H9 (cell line): Measurements from ENCODE around the gene FAM53A. TPM values are rescaled to one million over a fixed set of nuclear protein-coding genes. Genes with fewer than 3 reads are reported as not detected.

Experiments used
- DNase-seq: peaks from one replicate; pipeline ENCODE4 v3.0.0-alpha.2; 2017
- H2AFZ ChIP-seq: one replicate; pipeline ENCODE4 v1.6.1; 2013; ENCODE audit warnings: mild to moderate bottlenecking, low read length, control low read depth, moderate library complexity
- H2AK5ac ChIP-seq: 2 replicates; pipeline ENCODE4 v1.6.1; 2013; ENCODE audit warnings: low read length, control low read depth, mixed read lengths; ENCODE audit not compliant: insufficient read length
- H2BK120ac ChIP-seq: one replicate; pipeline ENCODE4 v1.6.1; 2013; ENCODE audit warnings: low read depth, mild to moderate bottlenecking, low read length, control low read depth, inconsistent platforms; ENCODE audit not compliant: poor library complexity, severe bottlenecking
- H2BK12ac ChIP-seq: 2 replicates; pipeline ENCODE4 v1.6.1; 2013; ENCODE audit warnings: low read length, control low read depth, mixed read lengths, low read depth; ENCODE audit not compliant: insufficient read length
- H2BK15ac ChIP-seq: 2 replicates; pipeline ENCODE4 v1.6.1; 2013; ENCODE audit warnings: low read depth, low read length, control low read depth
- H2BK20ac ChIP-seq: one replicate; pipeline ENCODE4 v1.6.1; 2013; ENCODE audit warnings: low read depth, mild to moderate bottlenecking, low read length, control low read depth, inconsistent platforms; ENCODE audit not compliant: poor library complexity, severe bottlenecking
- H2BK5ac ChIP-seq: 2 replicates; pipeline ENCODE4 v1.6.1; 2013; ENCODE audit warnings: low read length, control low read depth, mixed read lengths; ENCODE audit not compliant: insufficient read length
- H3K14ac ChIP-seq: 2 replicates; pipeline ENCODE4 v1.6.1; 2013; ENCODE audit warnings: low read length, control low read depth; ENCODE audit not compliant: insufficient read depth
- H3K18ac ChIP-seq: 2 replicates; pipeline ENCODE4 v1.6.1; 2013; ENCODE audit warnings: low read depth, mild to moderate bottlenecking, mixed read lengths, low read length, control low read depth; ENCODE audit not compliant: insufficient read length
- H3K23ac ChIP-seq: 2 replicates; pipeline ENCODE4 v1.6.1; 2013; ENCODE audit warnings: low read length, control low read depth, mixed read lengths, low read depth; ENCODE audit not compliant: insufficient read length
- H3K23me2 ChIP-seq: 2 replicates; pipeline ENCODE4 v1.6.1; 2013; ENCODE audit warnings: low read depth, mild to moderate bottlenecking, mixed read lengths, low read length, control low read depth; ENCODE audit not compliant: insufficient read length, poor library complexity, severe bottlenecking
- H3K27ac ChIP-seq: 2 replicates; pipeline ENCODE4 v1.5.1; 2013; ENCODE audit warnings: low read length, control low read depth, mixed read lengths, low read depth; ENCODE audit not compliant: insufficient read length
- H3K27me3 ChIP-seq: 2 replicates; pipeline ENCODE4 v1.6.1; 2013; ENCODE audit warnings: low read length, control low read depth, inconsistent platforms; ENCODE audit not compliant: insufficient read depth
- H3K4ac ChIP-seq: 2 replicates; pipeline ENCODE4 v1.6.1; 2013; ENCODE audit warnings: low read depth, mild to moderate bottlenecking, control low read depth, inconsistent platforms, low read length, moderate library complexity
- H3K4me1 ChIP-seq: 2 replicates; pipeline ENCODE4 v1.6.1; 2013; ENCODE audit warnings: low read length, control low read depth, inconsistent platforms; ENCODE audit not compliant: insufficient read depth
- H3K4me2 ChIP-seq: 2 replicates; pipeline ENCODE4 v1.6.1; 2013; ENCODE audit warnings: low read length, control low read depth, mixed read lengths; ENCODE audit not compliant: insufficient read length, insufficient read depth
- H3K56ac ChIP-seq: 2 replicates; pipeline ENCODE4 v1.6.1; 2013; ENCODE audit warnings: low read depth, mild to moderate bottlenecking, mixed read lengths, low read length, control low read depth; ENCODE audit not compliant: insufficient read length
- H3K79me1 ChIP-seq: 2 replicates; pipeline ENCODE4 v1.6.1; 2013; ENCODE audit warnings: low read depth, mild to moderate bottlenecking, moderate library complexity, low read length, control low read depth, inconsistent platforms; ENCODE audit not compliant: insufficient read depth, poor library complexity, severe bottlenecking
- H3K79me2 ChIP-seq: 2 replicates; pipeline ENCODE4 v1.6.1; 2013; ENCODE audit warnings: low read length, control low read depth, inconsistent platforms; ENCODE audit not compliant: insufficient read depth
- H3K9ac ChIP-seq: 2 replicates; pipeline ENCODE4 v1.6.1; 2013; ENCODE audit warnings: low read length, control low read depth, mixed read lengths; ENCODE audit not compliant: insufficient read length; ENCODE audit errors: extremely low read depth
- H3K9me3 ChIP-seq: one replicate; pipeline ENCODE4 v1.6.1; 2013; ENCODE audit warnings: low read depth, low read length, inconsistent platforms; ENCODE audit not compliant: control insufficient read depth
- H3T11ph ChIP-seq: one replicate; pipeline ENCODE4 v1.6.1; 2013; ENCODE audit warnings: mild to moderate bottlenecking, low read length, control low read depth, inconsistent platforms
- H4K20me1 ChIP-seq: one replicate; pipeline ENCODE4 v1.6.1; 2013; ENCODE audit not compliant: control insufficient read depth, insufficient read length, insufficient read depth
- H4K5ac ChIP-seq: 2 replicates; pipeline ENCODE4 v1.6.1; 2013; ENCODE audit warnings: low read depth, mild to moderate bottlenecking, mixed read lengths, low read length, control low read depth; ENCODE audit not compliant: insufficient read length
- H4K8ac ChIP-seq: replicated peaks from 2 replicates; pipeline ENCODE4 v1.6.1; 2013; ENCODE audit warnings: low read length, control low read depth, mixed read lengths, low read depth; ENCODE audit not compliant: insufficient read length
- H4K91ac ChIP-seq: 2 replicates; pipeline ENCODE4 v1.6.1; 2013; ENCODE audit warnings: low read depth, mild to moderate bottlenecking, moderate library complexity, mixed read lengths, low read length, control low read depth; ENCODE audit not compliant: insufficient read length
- H3K27ac Mint-ChIP-seq, 3 experiments: 2 replicates in 2 of 3; 3 replicates in 1 of 3; pipeline ENCODE4 v1.8.0; 2020 to 2021; ENCODE audit warnings: mixed read lengths in 3 of 3, mild to moderate bottlenecking in 1 of 3, moderate library complexity in 1 of 3
- H3K27me3 Mint-ChIP-seq: 2 replicates; pipeline ENCODE4 v1.8.0; 2021; ENCODE audit warnings: low read depth, mild to moderate bottlenecking, moderate library complexity, mixed read lengths
- H3K36me3 Mint-ChIP-seq, 3 experiments: 2 replicates in 2 of 3; 3 replicates in 1 of 3; pipeline ENCODE4 v1.8.0; 2020 to 2021; ENCODE audit warnings: low read depth in 3 of 3, mixed read lengths in 3 of 3; ENCODE audit not compliant: insufficient read depth in 1 of 3
- H3K4me1 Mint-ChIP-seq, 2 experiments: 2 replicates each; pipeline ENCODE4 v1.8.0; 2020; ENCODE audit warnings: mixed read lengths in 2 of 2
- H3K4me3 Mint-ChIP-seq, 2 experiments: 2 replicates in 1 of 2; 3 replicates in 1 of 2; pipeline ENCODE4 v1.8.0; 2020 to 2021; ENCODE audit warnings: mild to moderate bottlenecking in 2 of 2, mixed read lengths in 2 of 2, moderate library complexity in 1 of 2
- H3K9me3 Mint-ChIP-seq, 2 experiments: 2 replicates in 1 of 2; 3 replicates in 1 of 2; pipeline ENCODE4 v1.8.0; 2020; ENCODE audit warnings: mild to moderate bottlenecking in 2 of 2, mixed read lengths in 2 of 2, moderate library complexity in 1 of 2
- CTCF ChIP-seq: fragments of 200-600 bp; sonication (generic); conservative IDR thresholded peaks from 3 replicates; pipeline ENCODE4 v1.8.0; 2021; ENCODE audit warnings: antibody characterized with exemption, mild to moderate bottlenecking
- WGBS: extraction: QIAGEN DNeasy Blood & Tissue Kit; methylation state at CpG from one replicate; pipeline ENCODE4 v1.1.7; 2013; ENCODE audit warnings: missing lambda C conversion rate, low lambda C conversion rate, mixed read lengths; ENCODE audit not compliant: insufficient read length; ENCODE audit errors: extremely low coverage; 5-methylcytosine and 5-hydroxymethylcytosine counted together
- total RNA-seq: library from RNA; stranded (reverse); gene quantifications from 2 replicates; pipeline ENCODE4 v1.2.1, GENCODE V29; 2021

FAM53A gene
- total RNA-seq, 1 experiment from 2014 or later = 2.4 TPM

GRCh38 chr4:1609901-1610790 is 74.0 kb downstream of the FAM53A start:
- Histone ChIP-seq H3K4me2 (no peak overlapping the region), H2BK120ac (no peak overlapping the region), H2BK15ac (no peak overlapping the region), H2BK20ac (no peak overlapping the region), H3K4me1 (no peaks in the 10 kb centered on the region), H4K8ac (no peak overlapping the region), H3T11ph (no peak overlapping the region), H4K5ac (no peak overlapping the region), H3K79me1 (no peaks in the 10 kb centered on the region), H3K27ac (no peak overlapping the region), H3K9me3 (no peaks in the 10 kb centered on the region), H3K27me3 (no peaks in the 10 kb centered on the region), H4K20me1 (no peaks in the 10 kb centered on the region), H2AFZ (no peak overlapping the region), H3K14ac (no peak overlapping the region), H3K4ac (no peak overlapping the region), H3K18ac (no peak overlapping the region), H2AK5ac (no peak overlapping the region), H3K9ac (no peak overlapping the region), H2BK5ac (no peak overlapping the region), H4K91ac (no peak overlapping the region), H3K23ac (no peak overlapping the region), H2BK12ac (no peak overlapping the region), H3K23me2 (no peaks in the 10 kb centered on the region), H3K56ac (no peak overlapping the region), H3K79me2 (no peaks in the 10 kb centered on the region)
- WGBS = no CpG with 5 or more reads among the region's 27 CpGs
- H3K27me3 Mint-ChIP-seq = no peaks in the 10 kb centered on the region; the same call in none of the 2 replicates
- DNase-seq = no peak
- no peak overlapping the region for H3K27ac Mint-ChIP-seq
- H3K4me3 Mint-ChIP-seq = no peak overlapping the region
- H3K9me3 Mint-ChIP-seq = no peaks in the 10 kb centered on the region
- H3K36me3 Mint-ChIP-seq = no peaks in the 10 kb centered on the region; a peak in 1 of 7 replicates
- 0 out of 4 replicates have a peak, but pooled peaks cover 0 to 2% of the 10 kb centered on the region in 2 experiments for H3K4me1 Mint-ChIP-seq
- TF ChIP-seq CTCF = no peak
